GM12878 (cell line): ENCODE measurements around the gene AP3S2. TPM values are rescaled to one million over a fixed set of nuclear protein-coding genes. Genes with fewer than 3 reads are reported as not detected.

ENCODE experiments used
- ATAC-seq: fragments of 200-7000 bp; cut with Tn5 transposase; 3 replicates; pipeline ENCODE4 v1.9.1; 2020; ENCODE audit warnings: mild to moderate bottlenecking, moderate library complexity
- BruUV-seq: library from RNA; stranded (reverse); fragments of 400-500 nt; replicated peaks from 2 replicates; lab custom pipeline; 2021; lab: Mats Ljungman, UMichigan
- CTCF ChIA-PET: fragments of 300-600 bp; sonication (Branson Sonifier 250); formaldehyde crosslinking; extraction: SDS; loops from one replicate; lab custom pipeline; 2021; ENCODE audit warnings: inconsistent platforms; lab: Yijun Ruan, JAX
- POLR2A ChIA-PET: fragments of 350-600 bp; formaldehyde crosslinking; extraction: SDS; loops from one replicate; lab custom pipeline; 2021; ENCODE audit warnings: inconsistent platforms; lab: Charles Lee
- RAD21 ChIA-PET: fragments of 300-600 bp; sonication (Branson Sonifier 250); formaldehyde crosslinking; loops from one replicate; lab custom pipeline; 2023; ENCODE audit warnings: antibody characterized with exemption; ENCODE audit not compliant: unreplicated experiment; lab: Charles Lee
- SMC1A ChIA-PET: fragments of 300-600 bp; sonication (Branson Sonifier 250); formaldehyde crosslinking; loops from one replicate; lab custom pipeline; 2023; ENCODE audit not compliant: unreplicated experiment, uncharacterized antibody; lab: Charles Lee
- DNase-seq: peaks from one replicate; pipeline ENCODE4 v3.0.0-alpha.2; 2011; ENCODE audit warnings: low read depth, low spot score
- FAIRE-seq: peaks from 3 replicates; lab custom pipeline; 2011; peaks lifted over from hg19 to GRCh38; lab: Jason Lieb, UNC
- H2AFZ ChIP-seq: 2 replicates; pipeline ENCODE4 v1.6.0; 2011; ENCODE audit warnings: low read depth, low read length, control low read depth; ENCODE audit not compliant: control insufficient read depth
- H3K27ac ChIP-seq: 2 replicates; pipeline ENCODE4 v1.5.1; 2011; ENCODE audit warnings: control low read depth; ENCODE audit not compliant: control insufficient read depth, insufficient read depth
- H3K27me3 ChIP-seq, 2 experiments: replicated peaks in 1 of 2; 2 replicates each; pipeline versions ENCODE4 v1.6.0 to v1.6.1; 2011; ENCODE audit warnings: low read length in 1 of 2; ENCODE audit not compliant: control insufficient read depth in 2 of 2, insufficient read depth in 2 of 2
- H3K36me3 ChIP-seq, 2 experiments: 2 replicates each; pipeline ENCODE4 v1.5.1; 2011; ENCODE audit warnings: low read length in 1 of 2; ENCODE audit not compliant: control insufficient read depth in 2 of 2, insufficient read depth in 2 of 2
- H3K4me1 ChIP-seq: 2 replicates; pipeline ENCODE4 v1.6.1; 2011; ENCODE audit warnings: mild to moderate bottlenecking, low read length, moderate library complexity, mixed read lengths; ENCODE audit not compliant: control insufficient read depth, insufficient read depth
- H3K4me2 ChIP-seq: 2 replicates; pipeline ENCODE4 v1.6.0; 2011; ENCODE audit warnings: control low read depth; ENCODE audit not compliant: control insufficient read depth, insufficient read depth
- H3K4me3 ChIP-seq: fragments of 200-600 bp; sonication (generic); 2 replicates; pipeline ENCODE4 v1.5.1; 2016
- H3K79me2 ChIP-seq: 2 replicates; pipeline ENCODE4 v1.6.0; 2011; ENCODE audit warnings: low read length; ENCODE audit not compliant: control insufficient read depth, insufficient read depth
- H3K9ac ChIP-seq: 2 replicates; pipeline ENCODE4 v1.8.0; 2011; ENCODE audit warnings: low read length, control low read depth, mixed read lengths; ENCODE audit not compliant: control insufficient read depth, insufficient read depth
- H3K9me3 ChIP-seq: replicated peaks from 3 replicates; pipeline ENCODE4 v1.5.1; 2011; ENCODE audit warnings: mild to moderate bottlenecking, low read length; ENCODE audit not compliant: control insufficient read depth, insufficient read depth
- H4K20me1 ChIP-seq: 2 replicates; pipeline ENCODE4 v1.6.0; 2011; ENCODE audit not compliant: control insufficient read depth, insufficient read depth
- BHLHE40 ChIP-seq, 2 experiments: fragments of 450-650 bp in 1 of 2; IDR thresholded peaks; 2 replicates each; pipeline ENCODE4 v1.6.1; 2011 to 2017; ENCODE audit warnings: low read depth in 2 of 2, borderline replicate concordance in 1 of 2, improper control_type of control experiment in 1 of 2, low read length in 1 of 2, mild to moderate bottlenecking in 1 of 2
- CTCF ChIP-seq, 3 experiments: IDR thresholded peaks in 2 of 3; conservative IDR thresholded peaks in 1 of 3; 2 replicates each; pipeline ENCODE4 v1.5.1; 2011; ENCODE audit warnings: low read depth in 3 of 3, low read length in 3 of 3, mild to moderate bottlenecking in 3 of 3, control low read depth in 2 of 3, moderate library complexity in 2 of 3, inconsistent platforms in 1 of 3, mixed read lengths in 1 of 3; ENCODE audit not compliant: control insufficient read depth in 2 of 3, insufficient read depth in 1 of 3; ENCODE audit errors: extremely low read depth in 1 of 3
- KDM1A ChIP-seq: fragments of 200-600 bp; sonication (generic); IDR thresholded peaks from 2 replicates; pipeline ENCODE4 v1.6.1; 2016; ENCODE audit warnings: borderline replicate concordance
- MEF2A ChIP-seq: IDR thresholded peaks from 2 replicates; pipeline ENCODE4 v1.6.1; 2011; ENCODE audit warnings: low read depth, mild to moderate bottlenecking, low read length, moderate library complexity; ENCODE audit not compliant: insufficient read depth
- MLLT1 ChIP-seq: fragments of 450-650 bp; IDR thresholded peaks from 2 replicates; pipeline ENCODE4 v1.6.1; 2016; ENCODE audit warnings: mild to moderate bottlenecking
- MYB ChIP-seq: fragments of 150-350 bp; IDR thresholded peaks from 2 replicates; pipeline ENCODE4 v1.6.1; 2014; ENCODE audit warnings: mild to moderate bottlenecking, low read depth, low read length, borderline replicate concordance
- NKRF ChIP-seq: fragments of 450-650 bp; conservative IDR thresholded peaks from 2 replicates; pipeline ENCODE4 v1.6.1; 2017; ENCODE audit warnings: mild to moderate bottlenecking, moderate library complexity
- NR2C1 ChIP-seq: fragments of 450-650 bp; IDR thresholded peaks from 2 replicates; pipeline ENCODE4 v1.6.1; 2017; ENCODE audit warnings: antibody characterized with exemption, mild to moderate bottlenecking, moderate library complexity
- PKNOX1 ChIP-seq: fragments of 450-650 bp; IDR thresholded peaks from 2 replicates; pipeline ENCODE4 v1.6.1; 2016; ENCODE audit warnings: mild to moderate bottlenecking
- PML ChIP-seq: IDR thresholded peaks from 2 replicates; pipeline ENCODE4 v1.6.1; 2012; ENCODE audit warnings: low read length, inconsistent platforms
- RAD21 ChIP-seq: IDR thresholded peaks from 2 replicates; pipeline ENCODE4 v1.6.1; 2011; ENCODE audit warnings: mild to moderate bottlenecking, low read depth, low read length, moderate library complexity; ENCODE audit not compliant: insufficient read depth
- SIN3A ChIP-seq: IDR thresholded peaks from 2 replicates; pipeline ENCODE4 v1.6.1; 2012; ENCODE audit warnings: low read depth, low read length, improper control_type of control experiment
- SMC3 ChIP-seq: IDR thresholded peaks from 2 replicates; pipeline ENCODE4 v1.6.1; 2011; ENCODE audit warnings: low read length, improper control_type of control experiment, borderline replicate concordance
- SREBF2 ChIP-seq: IDR thresholded peaks from 2 replicates; pipeline ENCODE4 v1.6.1; 2012; ENCODE audit warnings: mild to moderate bottlenecking, low read length
- STAT3 ChIP-seq: IDR thresholded peaks from 2 replicates; pipeline ENCODE4 v1.6.1; 2011; ENCODE audit warnings: low read depth, low read length, improper control_type of control experiment
- TCF12 ChIP-seq: IDR thresholded peaks from 2 replicates; pipeline ENCODE4 v1.6.1; 2011; ENCODE audit warnings: low read depth, mild to moderate bottlenecking, low read length
- WRNIP1 ChIP-seq: IDR thresholded peaks from 2 replicates; pipeline ENCODE4 v1.6.1; 2011; ENCODE audit warnings: low read depth, low read length, improper control_type of control experiment, borderline replicate concordance
- WGBS: methylation state at CpG from one replicate; pipeline ENCODE4 v1.1.6; 2016; ENCODE audit warnings: low lambda C conversion rate; ENCODE audit not compliant: insufficient replicate concordance, insufficient coverage; ENCODE audit errors: missing lambda C conversion rate; 5-methylcytosine and 5-hydroxymethylcytosine counted together
- in situ Hi-C: fragments of 300-500 bp; cut with MboI; formaldehyde crosslinking; loops from 9 replicates; pipeline ENCODE4 v1.14.3; 2018; ENCODE audit warnings: mixed read lengths
- intact Hi-C: fragments of 100-400 bp; cut with micrococcal nuclease; formaldehyde crosslinking; loops from one replicate; pipeline ENCODE4 v1.14.2; 2022; ENCODE audit not compliant: unreplicated experiment
- polyA plus RNA-seq, 11 experiments: library from polyadenylated mRNA; depleted of rRNA in 4 of 11; unstranded in 6 of 11; stranded (reverse) in 5 of 11; fragments of >200 nt; fragmentation: Nextera tagmentation in 4 of 11; fragmentation: Illumina TruSeq in 1 of 11; extraction: Ambion mirVana in 4 of 11; extraction: Trizol in 1 of 11; gene quantifications; 1 replicate in 1 of 11; 2 replicates in 10 of 11; pipeline versions ENCODE4 v1.2.1 to v1.2.3, GENCODE V29; 2011 to 2016; ENCODE audit warnings: inconsistent platforms in 2 of 11, missing spikeins in 2 of 11, low read depth in 1 of 11
- total RNA-seq, 4 experiments: library from RNA; depleted of rRNA in 3 of 4; stranded (reverse); fragments of >200 nt in 3 of 4; fragmentation: Illumina TruSeq in 1 of 4; extraction: Trizol in 1 of 4; gene quantifications; 2 replicates each; pipeline versions ENCODE4 v1.2.1 to v1.2.3, GENCODE V29; 2013 to 2021

AP3S2 gene
- total and polyA plus RNA-seq, 10 of the 15 experiments (the other 5 are each of a cell fraction or from before 2014, with no cell fraction given), result 10.0 to 43.6 (median 26.0) TPM

GRCh38 chr15:89898614-89899294 is 5.0 kb upstream of the AP3S2 start:
- no peaks in the 10 kb centered on the region for H3K36me3 ChIP-seq
- peaks cover 2% of the 10 kb centered on the region for H3K79me2 ChIP-seq
- ChIA-PET CTCF (interaction anchor here (0.6 to 3.6 kb wide), 38 partner anchors 8 to 592 kb away, joined by 3 to 85 read pairs (median 4); partner anchors contain the start of gene ZNF710), POLR2A (interaction anchor here (0.5 to 1.3 kb wide), 5 partner anchors 27 to 247 kb away, joined by 3 to 4 read pairs (median 3); no protein-coding TSS in a partner anchor), RAD21 (interaction anchor here (0.6 to 3.4 kb wide), 20 partner anchors 8 to 334 kb away, joined by 3 to 41 read pairs (median 4); no protein-coding TSS in a partner anchor), SMC1A (interaction anchor here (0.6 to 3.1 kb wide), 27 partner anchors 10 to 552 kb away, joined by 3 to 32 read pairs (median 3); no protein-coding TSS in a partner anchor)
- H3K27ac ChIP-seq, result no peak overlapping the region
- no peak overlapping the region; the same call in 1 of the 2 replicates for H3K9ac ChIP-seq
- H3K9me3 ChIP-seq, result no peaks in the 10 kb centered on the region
- WGBS, result 38% methylated on average over 7 of the region's 7 CpGs
- H3K4me3 ChIP-seq, result no peak overlapping the region
- in situ Hi-C loops (loop anchor here (5.0 kb wide), 1 partner anchor 174 kb away; no protein-coding TSS in a partner anchor), intact Hi-C loops (loop anchor here (1.0 to 2.0 kb wide), 3 partner anchors 72 to 189 kb away; no protein-coding TSS in a partner anchor)
- no TSS peak for BruUV-seq
- peaks cover 11% of the 10 kb centered on the region for H3K4me1 ChIP-seq
- no peaks in the 10 kb centered on the region for H3K27me3 ChIP-seq
- FAIRE-seq (peak; percentile 71), DNase-seq (no peak), ATAC-seq (peak; percentile 88)
- H2AFZ ChIP-seq, result peak overlapping the region; percentile 9
- no peak overlapping the region for H3K4me2 ChIP-seq
- no peaks in the 10 kb centered on the region for H4K20me1 ChIP-seq
- TF ChIP-seq RAD21, result peak; percentile 90
- no peak for TF ChIP-seq SREBF2
- TF ChIP-seq BHLHE40 (IDR thresholded peaks at IDR 0.05; ENCODE audit: borderline replicate concordance in 1 of 2, low read depth in 2 of 2, low read length in 1 of 2), result no peak
- TF ChIP-seq NR2C1, result no peak
- TF ChIP-seq MYB, result no peak
- no peak for TF ChIP-seq TCF12
- no peak for TF ChIP-seq PKNOX1
- TF ChIP-seq STAT3, result no peak
- TF ChIP-seq SIN3A, result no peak
- TF ChIP-seq CTCF (IDR thresholded peaks at IDR 0.05 in 2 of 3, conservative IDR thresholded peaks at IDR 0.05 in 1 of 3; ENCODE audit: control insufficient read depth in 2 of 3, extremely low read depth in 1 of 3, insufficient read depth in 1 of 3, low read depth in 3 of 3, low read length in 3 of 3), result peak; percentile 79 to 89 (median 86)
- no peak for TF ChIP-seq MEF2A
- no peak for TF ChIP-seq PML
- TF ChIP-seq KDM1A, result no peak
- TF ChIP-seq NKRF, result no peak
- TF ChIP-seq WRNIP1, result no peak
- peak; percentile 88 for TF ChIP-seq SMC3
- TF ChIP-seq MLLT1, result no peak
